GM19035 (cell line): ENCODE measurements around the gene SPAG17.

Source experiments
- ATAC-seq: cut with Tn5 transposase; IDR thresholded peaks from one replicate; pipeline ENCODE4 v1.9.1; 2021; ENCODE audit not compliant: unreplicated experiment

The SPAG17 gene

GRCh38 chr1:118081387-118081786 lies 103.6 kb downstream of the SPAG17 start:
- peak; percentile 67 for ATAC-seq

- no peak for ATAC-seq
Measured at GRCh38 chr1:118077331-118078045, 107.5 kb downstream of the SPAG17 start.

GRCh38 chr1:118075116-118075515 lies 109.9 kb downstream of the SPAG17 start:
- ATAC-seq, result no peak

GRCh38 chr1:118073648-118074435 lies 111.2 kb downstream of the SPAG17 start:
- no peak for ATAC-seq

GRCh38 chr1:118049981-118050380 lies 135.0 kb downstream of the SPAG17 start:
- no peak for ATAC-seq

- ATAC-seq, result no peak
Measured at GRCh38 chr1:118047650-118048224, 137.3 kb downstream of the SPAG17 start.

GRCh38 chr1:118047006-118047649 lies 137.9 kb downstream of the SPAG17 start:
- ATAC-seq, result no peak

GRCh38 chr1:118043624-118044023 lies 141.4 kb downstream of the SPAG17 start:
- ATAC-seq, result no peak

GRCh38 chr1:118042501-118042900 lies 142.5 kb downstream of the SPAG17 start:
- ATAC-seq, result no peak

GRCh38 chr1:118039170-118039569 lies 145.9 kb downstream of the SPAG17 start:
- no peak for ATAC-seq

- ATAC-seq, result no peak
Measured at GRCh38 chr1:118032883-118033282, 152.1 kb downstream of the SPAG17 start.

- no peak for ATAC-seq
Measured at GRCh38 chr1:118028267-118028666, 156.8 kb downstream of the SPAG17 start.

GRCh38 chr1:118023199-118023598 lies 161.8 kb downstream of the SPAG17 start:
- no peak for ATAC-seq

- ATAC-seq, result no peak
Measured at GRCh38 chr1:118021668-118022067, 163.4 kb downstream of the SPAG17 start.

- no peak for ATAC-seq
Measured at GRCh38 chr1:118018060-118018459, 167.0 kb downstream of the SPAG17 start.

- ATAC-seq, result no peak
Measured at GRCh38 chr1:118013938-118014337, 171.1 kb downstream of the SPAG17 start.

GRCh38 chr1:118013336-118013735 lies 171.7 kb downstream of the SPAG17 start:
- no peak for ATAC-seq

GRCh38 chr1:118012515-118013124 lies 172.4 kb downstream of the SPAG17 start:
- no peak for ATAC-seq

- no peak for ATAC-seq
Measured at GRCh38 chr1:118008011-118008410, 177.0 kb downstream of the SPAG17 start.

GRCh38 chr1:118007391-118007790 lies 177.6 kb downstream of the SPAG17 start:
- no peak for ATAC-seq

- no peak for ATAC-seq
Measured at GRCh38 chr1:118004312-118004711, 180.7 kb downstream of the SPAG17 start.
